ENCODE data around the gene JPT1.

- no peak for TF ChIP-seq SMC3 (IDR thresholded peaks at IDR 0.05; ENCODE audit: low read depth, low read length)
- no peak for TF ChIP-seq CTCF (IDR thresholded peaks at IDR 0.05)
- TF ChIP-seq POLR2AphosphoS5 (IDR thresholded peaks at IDR 0.05; ENCODE audit: low read depth, low read length), result no peak
- no peak for TF ChIP-seq EP300 (IDR thresholded peaks at IDR 0.05; ENCODE audit: borderline replicate concordance in 1 of 2, low read depth in 1 of 2, low read length in 1 of 2)
- TF ChIP-seq CHD2 (IDR thresholded peaks at IDR 0.05; ENCODE audit: low read length, partially characterized antibody), result no peak
- no peak for TF ChIP-seq RAD21 (IDR thresholded peaks at IDR 0.05; ENCODE audit: low read length)
- no peak for TF ChIP-seq JUND (IDR thresholded peaks at IDR 0.05)
- no peak for TF ChIP-seq NRF1 (IDR thresholded peaks at IDR 0.05; ENCODE audit: low read depth, low read length)
- no peak for TF ChIP-seq EZH2phosphoT487 (IDR thresholded peaks at IDR 0.05; ENCODE audit: borderline replicate concordance, low read depth)
- no peak for TF ChIP-seq SIN3A (IDR thresholded peaks at IDR 0.05; ENCODE audit: borderline replicate concordance, low read depth, low read length)
Observed at GRCh38 chr17:75163074-75163473, 8.8 kb upstream of the JPT1 start.
